HepG2 (cell line): ENCODE data around the gene ALDOA. TPM values are rescaled to one million over a fixed set of nuclear protein-coding genes. Genes with fewer than 3 reads are reported as not detected.
A peak's percentile ranks its signal among the peaks of the same experiment; 100 is the strongest.

Experiments
- BRF2 ChIP-seq: sonication (generic); formaldehyde crosslinking; IDR thresholded peaks from 2 replicates; pipeline ENCODE4 v1.8.1; 2022; ENCODE audit warnings: mild to moderate bottlenecking, missing genetic modification reagents
- CEBPG ChIP-seq: IDR thresholded peaks from 2 replicates; pipeline ENCODE4 v1.6.1; 2016
- DMAP1 ChIP-seq: IDR thresholded peaks from 2 replicates; pipeline ENCODE4 v1.6.1; 2016
- FOSL1 ChIP-seq: sonication (generic); formaldehyde crosslinking; IDR thresholded peaks from 2 replicates; pipeline ENCODE4 v1.9.0; 2021; ENCODE audit warnings: missing genetic modification reagents, borderline replicate concordance
- GTF2F1 ChIP-seq: fragments of 150-350 bp; IDR thresholded peaks from 2 replicates; pipeline ENCODE4 v1.6.1; 2014; ENCODE audit warnings: low read length
- HES4 ChIP-seq: sonication (generic); formaldehyde crosslinking; IDR thresholded peaks from 2 replicates; pipeline ENCODE4 v1.9.0; 2021; ENCODE audit warnings: mild to moderate bottlenecking, missing genetic modification reagents, borderline replicate concordance
- HNF4A ChIP-seq: sonication (generic); formaldehyde crosslinking; IDR thresholded peaks from 2 replicates; pipeline ENCODE4 v1.4.0; 2020; ENCODE audit warnings: missing genetic modification reagents
- HNF4G ChIP-seq, 2 experiments: sonication (generic) in 1 of 2; formaldehyde crosslinking in 1 of 2; IDR thresholded peaks; 2 replicates each; pipeline versions ENCODE4 v1.4.0 to v1.6.1; 2011 to 2020; ENCODE audit warnings: borderline replicate concordance in 2 of 2, low read depth in 2 of 2, mild to moderate bottlenecking in 2 of 2, low read length in 1 of 2, missing genetic modification reagents in 1 of 2, moderate library complexity in 1 of 2
- HOXA3 ChIP-seq: sonication (generic); formaldehyde crosslinking; IDR thresholded peaks from 2 replicates; pipeline ENCODE4 v1.5.0; 2020; ENCODE audit warnings: missing genetic modification reagents
- HOXA7 ChIP-seq: sonication (generic); formaldehyde crosslinking; IDR thresholded peaks from 2 replicates; pipeline ENCODE4 v1.8.1; 2022; ENCODE audit warnings: mild to moderate bottlenecking, missing genetic modification reagents, moderate library complexity
- JUN ChIP-seq: sonication (generic); formaldehyde crosslinking; IDR thresholded peaks from 2 replicates; pipeline ENCODE4 v1.4.0; 2020; ENCODE audit warnings: mild to moderate bottlenecking, missing genetic modification reagents
- KAT8 ChIP-seq: IDR thresholded peaks from 2 replicates; pipeline ENCODE4 v1.6.1; 2016; ENCODE audit warnings: missing genetic modification reagents, missing compliant biosample characterization
- MAZ ChIP-seq, 2 experiments: sonication (generic) in 1 of 2; formaldehyde crosslinking in 1 of 2; IDR thresholded peaks; 2 replicates each; pipeline versions ENCODE4 v1.5.0 to v1.6.1; 2012 to 2020; ENCODE audit warnings: low read depth in 2 of 2, mild to moderate bottlenecking in 2 of 2, borderline replicate concordance in 1 of 2, improper control_type of control experiment in 1 of 2, low read length in 1 of 2, missing genetic modification reagents in 1 of 2, moderate library complexity in 1 of 2
- NPAS2 ChIP-seq: sonication (generic); formaldehyde crosslinking; IDR thresholded peaks from 2 replicates; pipeline ENCODE4 v1.8.0; 2022; ENCODE audit warnings: mild to moderate bottlenecking, missing genetic modification reagents, borderline replicate concordance
- ONECUT2 ChIP-seq: sonication (generic); formaldehyde crosslinking; IDR thresholded peaks from 2 replicates; pipeline ENCODE4 v1.4.0; 2020; ENCODE audit warnings: missing genetic modification reagents
- PPARG ChIP-seq: conservative IDR thresholded peaks from 2 replicates; pipeline ENCODE4 v1.6.1; 2016; ENCODE audit warnings: missing biosample characterization, missing genetic modification reagents
- SIN3B ChIP-seq: fragments of 150-350 bp; IDR thresholded peaks from 2 replicates; pipeline ENCODE4 v1.6.1; 2014; ENCODE audit warnings: low read length
- SMYD3 ChIP-seq: sonication (generic); formaldehyde crosslinking; IDR thresholded peaks from 2 replicates; pipeline ENCODE4 v1.8.1; 2023; ENCODE audit warnings: mild to moderate bottlenecking, missing genetic modification reagents
- TOE1 ChIP-seq: sonication (generic); formaldehyde crosslinking; IDR thresholded peaks from 2 replicates; pipeline ENCODE4 v1.4.0; 2020; ENCODE audit warnings: mild to moderate bottlenecking, missing genetic modification reagents
- ZBTB7A ChIP-seq: sonication (generic); formaldehyde crosslinking; IDR thresholded peaks from 2 replicates; pipeline ENCODE4 v1.8.0; 2022; ENCODE audit warnings: mild to moderate bottlenecking, missing genetic modification reagents
- ZEB1 ChIP-seq: IDR thresholded peaks from 2 replicates; pipeline ENCODE4 v1.6.1; 2012; ENCODE audit warnings: mild to moderate bottlenecking, low read depth, inconsistent platforms; ENCODE audit not compliant: insufficient replicate concordance
- ZNF468 ChIP-seq: sonication (generic); formaldehyde crosslinking; IDR thresholded peaks from 2 replicates; pipeline ENCODE4 v1.8.0; 2022; ENCODE audit warnings: mild to moderate bottlenecking, moderate library complexity, missing genetic modification reagents
- ZNF674 ChIP-seq: sonication (generic); formaldehyde crosslinking; IDR thresholded peaks from 2 replicates; pipeline ENCODE4 v1.5.0; 2020; ENCODE audit warnings: low read depth, mild to moderate bottlenecking, missing genetic modification reagents
- ZNF850 ChIP-seq: sonication (generic); formaldehyde crosslinking; conservative IDR thresholded peaks from 2 replicates; pipeline ENCODE4 v1.9.0; 2021; ENCODE audit warnings: mild to moderate bottlenecking, missing genetic modification reagents
- polyA plus RNA-seq, 8 experiments: library from polyadenylated mRNA; depleted of rRNA in 3 of 8; stranded (reverse) in 7 of 8; unstranded in 1 of 8; fragments of >200 nt; fragmentation: Illumina TruSeq in 4 of 8; extraction: Trizol in 4 of 8; gene quantifications; 2 replicates each; pipeline versions ENCODE4 v1.2.1 to v1.2.3, GENCODE V29; 2011 to 2016; ENCODE audit warnings: low read depth in 4 of 8, missing spikeins in 1 of 8, mixed read lengths in 1 of 8; ENCODE audit not compliant: insufficient read depth in 1 of 8
- total RNA-seq, 5 experiments: library from RNA; depleted of rRNA; stranded (reverse); fragments of >200 nt; fragmentation: Illumina TruSeq; extraction: Trizol; gene quantifications; 2 replicates each; pipeline ENCODE4 v1.2.3, GENCODE V29; 2016; ENCODE audit warnings: low read depth in 1 of 5
- TF ChIP-seq, protein P1 (sequence below): sonication (generic); formaldehyde crosslinking; IDR thresholded peaks from 2 replicates; pipeline ENCODE4 v1.8.0; 2022; ENCODE audit warnings: mild to moderate bottlenecking, missing genetic modification reagents, moderate library complexity
- TF ChIP-seq, protein P2 (sequence below): IDR thresholded peaks from 2 replicates; pipeline ENCODE4 v1.6.1; 2012; ENCODE audit warnings: low read depth, low read length, improper control_type of control experiment
- TF ChIP-seq, protein P3 (sequence below): sonication (generic); formaldehyde crosslinking; IDR thresholded peaks from 2 replicates; pipeline ENCODE4 v1.5.0; 2020; ENCODE audit warnings: mild to moderate bottlenecking, missing genetic modification reagents

Gene ALDOA
- total and polyA plus RNA-seq, 2 of the 13 experiments (the other 11 are each of a cell fraction or from before 2014, with no cell fraction given), result 925 to 1,884 TPM

DNA sequence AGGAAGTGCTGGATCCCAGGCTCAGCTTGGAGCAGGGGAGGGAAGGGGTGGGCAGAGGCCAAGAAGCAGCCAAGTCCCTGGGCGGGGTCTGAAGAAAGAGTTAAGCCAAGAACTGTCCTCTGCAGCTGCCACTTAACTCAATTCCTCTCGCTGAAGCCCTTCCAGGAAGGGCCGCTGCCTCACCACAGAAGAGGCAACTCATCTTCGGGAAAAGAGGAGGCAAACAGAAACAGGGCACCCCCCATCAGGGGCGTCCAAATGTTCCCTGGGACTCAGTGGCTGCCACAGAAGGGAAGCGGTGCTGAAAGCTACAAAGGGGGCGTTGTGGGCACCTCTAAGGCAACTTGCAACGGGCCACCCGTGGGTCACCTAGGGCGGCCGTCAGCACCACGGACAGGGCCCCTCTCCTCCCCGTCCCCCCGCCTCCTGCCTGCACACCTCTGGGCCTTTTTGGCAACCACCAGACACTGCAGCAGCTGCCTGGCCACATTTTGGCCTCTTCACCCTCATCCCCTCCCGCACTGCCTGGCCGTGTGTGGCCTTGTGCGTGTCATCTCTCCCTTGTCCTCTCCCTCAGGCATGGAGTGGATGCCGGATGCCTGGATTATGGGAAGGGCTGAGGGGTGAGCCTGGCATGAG is 37.0 kb upstream of the ALDOA start (continued):
- TF ChIP-seq HOXA7, result no peak
- TF ChIP-seq ZNF468, result no peak
- no peak for TF ChIP-seq KAT8 (CRISPR knock-in tag)
- no peak for TF ChIP-seq ZEB1
- no peak for TF ChIP-seq ZNF674
- no peak for TF ChIP-seq SMYD3
- TF ChIP-seq TOE1, result no peak
- TF ChIP-seq, protein P1, sequence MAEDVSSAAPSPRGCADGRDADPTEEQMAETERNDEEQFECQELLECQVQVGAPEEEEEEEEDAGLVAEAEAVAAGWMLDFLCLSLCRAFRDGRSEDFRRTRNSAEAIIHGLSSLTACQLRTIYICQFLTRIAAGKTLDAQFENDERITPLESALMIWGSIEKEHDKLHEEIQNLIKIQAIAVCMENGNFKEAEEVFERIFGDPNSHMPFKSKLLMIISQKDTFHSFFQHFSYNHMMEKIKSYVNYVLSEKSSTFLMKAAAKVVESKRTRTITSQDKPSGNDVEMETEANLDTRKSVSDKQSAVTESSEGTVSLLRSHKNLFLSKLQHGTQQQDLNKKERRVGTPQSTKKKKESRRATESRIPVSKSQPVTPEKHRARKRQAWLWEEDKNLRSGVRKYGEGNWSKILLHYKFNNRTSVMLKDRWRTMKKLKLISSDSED (CRISPR knock-in tag), result no peak
- TF ChIP-seq NPAS2 (CRISPR knock-in tag), result no peak
- TF ChIP-seq BRF2 (CRISPR knock-in tag), result no peak
- TF ChIP-seq FOSL1 (CRISPR knock-in tag), result no peak
- peak; percentile 13; the same call in 1 of the 2 replicates for TF ChIP-seq ZBTB7A (CRISPR knock-in tag)
- 0 out of 2 replicates have a peak, but pooled peaks have one; percentile 49 for TF ChIP-seq HES4 (CRISPR knock-in tag)
- no peak for TF ChIP-seq JUN
- TF ChIP-seq MAZ (IDR thresholded peaks at IDR 0.05; ENCODE audit: borderline replicate concordance, low read depth, low read length), result no peak
- no peak for TF ChIP-seq MAZ (CRISPR knock-in tag; IDR thresholded peaks at IDR 0.05; ENCODE audit: low read depth)
- no peak for TF ChIP-seq ONECUT2 (CRISPR knock-in tag)
- no peak for TF ChIP-seq DMAP1 (CRISPR knock-in tag)
- no peak for TF ChIP-seq SIN3B
- no peak for TF ChIP-seq ZNF850
- no peak for TF ChIP-seq HNF4A (CRISPR knock-in tag)
- no peak for TF ChIP-seq HOXA3 (CRISPR knock-in tag)
- TF ChIP-seq, protein P2, sequence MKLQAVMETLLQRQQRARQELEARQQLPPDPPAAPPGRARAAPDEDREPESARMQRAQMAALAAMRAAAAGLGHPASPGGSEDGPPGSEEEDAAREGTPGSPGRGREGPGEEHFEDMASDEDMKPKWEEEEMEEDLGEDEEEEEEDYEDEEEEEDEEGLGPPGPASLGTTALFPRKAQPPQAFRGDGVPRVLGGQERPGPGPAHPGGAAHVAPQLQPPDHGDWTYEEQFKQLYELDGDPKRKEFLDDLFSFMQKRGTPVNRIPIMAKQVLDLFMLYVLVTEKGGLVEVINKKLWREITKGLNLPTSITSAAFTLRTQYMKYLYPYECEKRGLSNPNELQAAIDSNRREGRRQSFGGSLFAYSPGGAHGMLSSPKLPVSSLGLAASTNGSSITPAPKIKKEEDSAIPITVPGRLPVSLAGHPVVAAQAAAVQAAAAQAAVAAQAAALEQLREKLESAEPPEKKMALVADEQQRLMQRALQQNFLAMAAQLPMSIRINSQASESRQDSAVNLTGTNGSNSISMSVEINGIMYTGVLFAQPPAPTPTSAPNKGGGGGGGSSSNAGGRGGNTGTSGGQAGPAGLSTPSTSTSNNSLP, result no peak
- no peak for TF ChIP-seq CEBPG (CRISPR knock-in tag)
- TF ChIP-seq HNF4G (IDR thresholded peaks at IDR 0.05; ENCODE audit: borderline replicate concordance, low read depth, low read length), result no peak
- no peak for TF ChIP-seq HNF4G (CRISPR knock-in tag; IDR thresholded peaks at IDR 0.05; ENCODE audit: borderline replicate concordance, low read depth)
- TF ChIP-seq GTF2F1, result no peak
- TF ChIP-seq PPARG (CRISPR knock-in tag), result no peak
- TF ChIP-seq, protein P3, sequence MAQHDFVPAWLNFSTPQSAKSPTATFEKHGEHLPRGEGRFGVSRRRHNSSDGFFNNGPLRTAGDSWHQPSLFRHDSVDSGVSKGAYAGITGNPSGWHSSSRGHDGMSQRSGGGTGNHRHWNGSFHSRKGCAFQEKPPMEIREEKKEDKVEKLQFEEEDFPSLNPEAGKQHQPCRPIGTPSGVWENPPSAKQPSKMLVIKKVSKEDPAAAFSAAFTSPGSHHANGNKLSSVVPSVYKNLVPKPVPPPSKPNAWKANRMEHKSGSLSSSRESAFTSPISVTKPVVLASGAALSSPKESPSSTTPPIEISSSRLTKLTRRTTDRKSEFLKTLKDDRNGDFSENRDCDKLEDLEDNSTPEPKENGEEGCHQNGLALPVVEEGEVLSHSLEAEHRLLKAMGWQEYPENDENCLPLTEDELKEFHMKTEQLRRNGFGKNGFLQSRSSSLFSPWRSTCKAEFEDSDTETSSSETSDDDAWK (CRISPR knock-in tag), result no peak
